Head of caudate nucleus (tissue), 42 donors: ENCODE data around the gene TRAPPC12.
"Not testable (repeated sequence)": the region's sequence is repeated elsewhere in the genome, so short reads cannot be mapped to it uniquely, and the experiment has no call there.

Source experiments
- DNase-seq, 42 donors: peaks; one replicate each; pipeline versions ENCODE4 v3.0.0 to v3.0.0-alpha.2; 2020 to 2021; ENCODE audit warnings: mixed read lengths in 7 of 42
- intact Hi-C: fragments of 100-400 bp; cut with DNase I; formaldehyde crosslinking; loops from one replicate; pipeline ENCODE4 v1.15.0; 2022

TRAPPC12 gene

DNA sequence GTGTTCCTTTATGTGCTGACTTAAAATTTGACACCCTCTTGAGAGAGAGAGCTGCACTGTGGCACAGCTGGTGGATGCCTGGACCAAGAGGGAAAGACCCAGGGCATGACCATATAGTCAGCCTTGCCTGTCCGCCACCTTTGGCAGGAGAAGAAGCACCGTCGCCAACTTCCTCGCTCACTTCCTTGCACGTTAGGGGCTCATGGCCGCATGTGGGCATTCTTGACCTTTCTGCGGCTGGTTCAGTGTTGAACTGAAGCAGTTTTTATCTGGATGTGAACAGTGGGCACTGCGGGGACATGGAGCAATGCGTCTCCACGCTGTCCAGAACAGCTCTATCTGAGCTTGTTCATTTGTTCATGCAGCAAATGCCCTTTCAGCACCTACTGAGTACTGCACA, 66.9 kb downstream of the TRAPPC12 start:
- intact Hi-C loops: no loop called here
- no peak for DNase-seq

DNA sequence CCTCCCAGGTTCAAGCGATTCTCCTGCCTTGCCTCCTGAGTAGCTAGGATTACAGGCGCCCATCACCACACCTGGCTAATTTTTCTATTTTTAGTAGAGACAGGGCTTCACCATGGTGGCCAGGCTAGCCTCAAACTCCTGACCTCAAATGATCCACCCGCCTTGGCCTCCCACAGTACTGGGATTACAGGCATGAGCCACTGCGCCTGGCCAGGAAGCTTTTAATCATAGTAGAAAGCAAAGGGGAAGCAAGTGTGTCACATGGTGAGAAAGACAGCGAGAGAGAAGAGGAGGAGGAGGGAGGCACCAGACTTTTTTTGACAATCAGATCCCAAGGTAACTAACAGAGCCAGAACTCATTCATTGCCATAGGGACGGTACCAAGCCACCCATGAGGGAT, 67.7 kb downstream of the TRAPPC12 start:
- intact Hi-C loops, DNase-seq: not testable (repeated sequence)

DNA sequence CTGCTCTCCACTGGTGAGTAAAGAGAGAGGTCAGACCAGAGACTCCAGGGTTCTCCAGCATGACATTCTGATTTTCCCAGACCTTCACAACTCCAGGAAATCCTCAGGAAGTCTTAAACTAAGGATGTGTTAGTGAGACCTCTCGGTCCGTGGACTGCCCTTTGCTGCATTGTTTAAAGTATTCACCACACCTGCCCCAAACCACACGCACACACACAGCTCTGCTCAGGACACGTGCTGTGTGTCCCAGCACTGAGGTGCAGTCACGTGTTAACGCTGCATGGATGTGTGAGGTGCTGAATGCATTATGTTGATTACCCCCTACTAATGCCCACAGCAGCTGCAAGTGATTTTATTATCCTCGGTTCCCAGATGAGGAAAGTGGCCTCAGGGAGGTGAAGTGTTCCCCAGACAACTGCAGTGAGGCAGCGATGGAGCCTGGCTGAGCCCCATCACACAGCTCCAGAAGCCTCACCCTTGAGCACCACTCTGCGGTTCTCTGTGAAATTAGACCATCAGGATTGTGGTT, 68.4 kb downstream of the TRAPPC12 start:
- DNase-seq: peak in 1 of 42 donors; percentile 6
- intact Hi-C loops: no loop called here

DNA sequence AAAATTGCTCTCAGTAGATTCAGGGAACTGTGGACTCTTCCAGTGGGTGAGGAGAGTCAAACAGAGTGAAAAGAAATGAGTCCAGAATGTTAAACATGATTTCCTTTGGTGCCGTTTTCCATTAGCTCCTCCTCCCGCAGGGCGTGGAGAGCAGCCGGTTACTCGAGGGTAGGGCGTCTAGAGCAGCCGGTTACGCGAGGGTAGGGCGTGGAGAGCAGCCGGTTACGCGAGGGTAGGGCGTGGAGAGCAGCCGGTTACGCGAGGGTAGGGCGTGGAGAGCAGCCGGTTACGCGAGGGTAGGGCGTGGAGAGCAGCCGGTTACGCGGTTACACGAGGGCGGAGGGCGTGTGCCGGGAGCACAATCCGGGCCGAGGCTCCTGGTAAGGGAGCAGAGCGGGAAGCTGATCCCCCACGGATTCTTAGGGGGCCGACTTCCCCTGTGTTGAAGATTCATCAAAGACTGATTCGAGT, 69.0 kb downstream of the TRAPPC12 start:
- peak in 2 of 42 donors; percentile 28 to 39 for DNase-seq
- intact Hi-C loops: not testable (repeated sequence)

DNA sequence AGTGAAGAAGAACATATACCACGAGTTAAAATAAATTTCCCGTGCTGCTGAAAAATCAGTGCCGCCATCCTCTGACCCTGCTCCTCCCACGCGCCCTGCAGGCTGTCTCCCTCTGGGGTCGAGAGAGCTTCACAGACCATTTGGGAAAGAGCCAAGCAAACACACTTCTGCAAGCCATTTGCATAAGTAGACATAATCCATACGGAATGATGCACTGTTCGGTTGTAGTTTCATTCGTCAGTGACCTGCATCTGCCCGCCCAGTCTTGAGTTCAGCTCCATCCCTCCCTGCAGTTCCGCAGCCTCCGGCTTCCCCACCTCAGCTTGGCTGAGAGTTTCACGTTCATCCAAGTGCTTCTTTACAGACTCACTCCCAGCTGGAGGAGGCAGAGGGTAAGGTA, 69.6 kb downstream of the TRAPPC12 start:
- DNase-seq: peak in 1 of 42 donors; percentile 28
- intact Hi-C loops: no loop called here

DNA sequence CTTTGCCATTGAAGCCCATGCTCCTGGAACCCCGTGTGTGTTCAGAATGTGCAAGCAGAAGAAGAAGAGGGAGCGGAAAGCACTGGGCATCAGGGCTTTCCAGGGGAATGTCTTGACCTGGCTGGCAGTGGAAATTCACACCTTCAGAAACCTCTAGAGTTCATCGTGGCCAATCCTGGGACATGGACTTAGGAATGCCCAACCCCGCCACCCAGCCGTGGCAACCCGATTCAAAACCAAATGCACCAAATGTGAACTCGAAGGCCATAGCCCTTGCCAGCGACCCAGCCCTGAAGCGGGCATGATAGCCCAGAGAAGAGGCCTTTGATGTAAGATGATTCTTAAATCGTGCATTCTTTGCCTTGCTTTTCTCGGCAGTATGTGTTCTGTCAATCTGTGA, 70.4 kb downstream of the TRAPPC12 start:
- intact Hi-C loops: no loop called here
- DNase-seq: peak in 1 of 42 donors; percentile 27

DNA sequence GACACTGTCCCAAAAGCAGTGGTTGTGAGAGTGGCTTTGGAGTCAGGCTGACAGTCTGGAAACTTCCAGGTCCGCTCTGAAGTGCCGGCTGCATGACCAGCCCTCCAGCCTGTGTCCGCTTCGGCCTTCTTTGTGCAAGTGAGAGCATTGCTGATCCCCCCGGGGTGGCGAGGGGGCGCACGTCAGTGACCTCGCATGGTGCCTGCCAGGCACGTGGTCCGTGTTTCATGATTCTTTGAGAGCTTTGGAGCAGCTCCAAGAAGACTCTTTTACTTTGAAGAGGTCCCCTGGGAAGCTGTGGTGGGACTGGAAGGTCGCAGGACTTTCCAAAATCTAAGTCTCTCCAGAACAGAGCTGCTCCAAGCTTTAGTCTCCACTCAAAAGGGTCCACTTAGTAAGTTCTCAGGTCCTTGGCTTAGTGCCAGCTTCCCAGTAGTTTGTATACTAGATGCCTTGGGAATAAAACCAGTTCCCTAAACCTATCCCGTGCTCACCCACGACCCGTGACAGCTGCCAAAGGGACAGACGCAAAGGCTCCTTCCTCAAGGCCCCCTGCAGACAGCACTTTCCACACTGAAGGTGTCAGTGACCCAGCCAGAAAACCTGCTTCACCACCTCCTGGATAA, 71.0 kb downstream of the TRAPPC12 start:
- intact Hi-C loops: no loop called here
- peak in 1 of 42 donors; percentile 33 for DNase-seq

DNA sequence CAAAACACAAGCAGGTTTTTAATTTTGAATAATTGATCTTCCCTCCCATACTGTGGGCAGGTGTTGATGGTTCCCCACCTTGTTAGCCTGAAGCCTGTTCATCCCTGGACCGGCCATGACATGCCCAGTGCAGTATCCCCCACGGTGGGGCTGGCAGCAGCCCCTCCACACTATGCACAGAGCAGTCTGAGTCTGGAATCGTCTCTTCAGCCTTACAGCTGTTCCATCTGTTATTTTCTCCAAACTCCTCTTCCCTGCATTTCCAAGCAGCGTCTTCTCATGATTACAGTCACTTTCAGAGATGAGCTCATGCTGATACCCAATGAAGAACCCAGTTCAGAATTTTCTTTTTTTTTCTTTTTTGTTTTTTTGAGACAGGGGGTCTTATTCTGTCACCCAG, 71.7 kb downstream of the TRAPPC12 start:
- intact Hi-C loops: no loop called here

DNA sequence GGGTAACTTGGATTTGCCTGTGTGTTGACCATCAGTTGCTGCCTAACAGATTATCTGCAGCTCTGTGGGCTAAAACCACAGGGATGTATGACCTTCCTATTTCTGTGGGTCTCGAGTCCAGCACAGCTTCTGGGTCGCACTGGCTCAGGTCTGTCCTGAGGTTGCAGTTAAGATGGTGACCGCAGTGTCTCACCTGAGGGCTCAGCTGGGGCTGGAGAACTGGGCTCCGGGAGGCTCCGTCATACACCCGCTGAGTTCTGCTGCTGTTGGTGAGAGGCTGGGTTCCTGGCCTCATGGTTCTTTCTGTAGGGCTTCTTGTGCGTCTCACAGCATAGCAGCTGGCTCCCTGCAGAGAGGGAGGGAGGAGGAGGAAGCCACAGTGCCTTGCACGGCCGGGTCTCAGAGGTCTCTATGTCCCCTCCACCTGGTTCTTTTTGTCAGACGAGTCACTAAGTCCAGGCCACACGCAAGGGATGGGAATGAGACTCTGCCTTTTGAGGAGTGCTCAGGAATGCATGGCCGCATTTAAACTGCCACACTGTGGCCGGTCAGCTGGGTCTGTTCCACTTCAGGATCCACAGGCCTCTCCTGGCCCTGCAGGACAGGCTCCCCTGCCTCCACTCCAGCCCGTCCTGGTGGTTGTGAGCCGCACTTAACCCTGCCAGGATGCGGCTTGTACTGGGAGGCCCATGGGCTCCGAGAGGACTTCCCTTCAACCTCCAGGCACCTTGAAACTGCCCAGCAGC, 72.6 kb downstream of the TRAPPC12 start:
- intact Hi-C loops: no loop called here
- peak in 1 of 42 donors; percentile 27 for DNase-seq

More for the DNA sequence above, 71.7 kb downstream of the TRAPPC12 start:
- no peak for DNase-seq

DNA sequence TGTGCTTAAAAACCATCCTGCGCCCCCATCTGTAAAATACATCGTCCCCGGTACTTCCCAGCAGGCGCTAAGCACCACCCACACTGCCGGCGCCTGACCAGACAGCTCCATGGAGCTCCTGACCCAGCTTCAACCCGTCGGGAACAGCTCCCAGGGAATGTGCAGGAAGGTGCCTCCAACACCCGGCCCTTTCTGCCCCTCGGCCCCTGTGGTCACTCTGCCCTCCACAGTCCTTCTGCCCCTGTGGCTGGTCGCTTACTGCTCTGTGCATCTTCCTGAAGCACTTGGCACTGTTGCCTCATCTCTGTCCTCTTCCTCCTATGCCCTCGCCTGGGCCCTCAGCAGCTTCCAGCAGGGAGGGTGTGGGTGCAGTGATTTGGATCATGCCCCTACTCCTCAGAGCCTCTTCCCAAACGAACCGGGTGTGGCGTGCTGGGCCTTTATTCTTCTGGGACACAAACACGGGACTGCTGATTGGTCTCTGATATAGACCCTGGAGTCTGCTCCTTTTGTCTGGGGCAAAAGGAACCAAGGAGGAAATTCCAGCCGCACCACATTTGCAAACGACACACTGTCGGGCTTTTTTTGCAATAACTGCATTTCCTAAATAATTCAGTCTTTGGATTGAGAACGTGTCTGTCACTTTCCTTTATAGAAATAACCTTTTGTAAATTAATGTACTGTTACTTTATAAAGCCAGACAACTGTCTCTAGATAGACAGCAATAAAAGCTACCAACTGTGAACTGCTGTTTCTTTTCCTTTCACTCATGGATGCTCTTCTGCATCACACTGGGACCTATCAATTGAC, 73.9 kb downstream of the TRAPPC12 start:
- DNase-seq: peak in 2 of 42 donors; percentile 40 to 43
- intact Hi-C loops: no loop called here

DNA sequence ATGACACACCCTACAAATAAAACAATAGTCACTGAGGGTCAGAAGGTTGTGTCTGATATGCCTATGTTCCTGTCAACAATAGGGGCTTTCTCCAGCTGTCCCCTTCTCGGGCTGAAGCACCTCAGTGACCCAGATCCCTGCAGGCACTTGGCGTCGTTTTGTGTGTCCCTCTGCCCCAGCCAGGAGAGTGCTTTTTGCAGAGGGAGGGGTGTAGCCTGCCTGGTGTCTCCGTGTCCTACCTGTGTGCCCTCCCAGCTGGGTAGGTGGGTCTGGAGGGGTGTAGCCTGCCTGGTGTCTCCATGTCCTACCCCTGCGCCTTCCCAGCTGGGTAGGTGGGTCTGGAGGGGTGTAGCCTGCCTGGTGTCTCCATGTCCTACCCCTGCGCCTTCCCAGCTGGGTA, 74.5 kb downstream of the TRAPPC12 start:
- intact Hi-C loops, DNase-seq: not testable (repeated sequence)

DNA sequence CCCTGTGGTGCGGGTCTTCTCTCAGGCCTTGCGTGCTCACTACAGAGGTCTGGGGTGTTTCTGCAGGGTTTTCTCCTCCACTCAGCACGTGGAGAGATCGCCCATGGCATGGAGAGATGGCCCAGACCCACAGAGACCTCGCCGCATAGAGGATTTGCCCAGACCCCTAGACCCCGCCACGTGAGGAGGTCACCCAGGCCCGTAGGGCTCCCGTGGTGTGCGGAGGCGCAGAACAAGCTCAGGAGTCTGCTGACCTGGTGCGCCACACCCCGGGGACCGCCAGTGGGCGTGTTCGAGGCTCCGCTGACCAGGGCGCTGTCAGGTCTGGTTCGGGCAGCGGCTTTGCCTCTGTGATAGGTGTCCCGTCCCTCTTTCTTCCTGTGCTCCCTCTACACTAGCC, 75.3 kb downstream of the TRAPPC12 start:
- DNase-seq: peak in 1 of 42 donors; percentile 33
- intact Hi-C loops: loop anchor here (5.0 kb wide), 1 partner anchor 58 kb away; no protein-coding TSS in a partner anchor

DNA sequence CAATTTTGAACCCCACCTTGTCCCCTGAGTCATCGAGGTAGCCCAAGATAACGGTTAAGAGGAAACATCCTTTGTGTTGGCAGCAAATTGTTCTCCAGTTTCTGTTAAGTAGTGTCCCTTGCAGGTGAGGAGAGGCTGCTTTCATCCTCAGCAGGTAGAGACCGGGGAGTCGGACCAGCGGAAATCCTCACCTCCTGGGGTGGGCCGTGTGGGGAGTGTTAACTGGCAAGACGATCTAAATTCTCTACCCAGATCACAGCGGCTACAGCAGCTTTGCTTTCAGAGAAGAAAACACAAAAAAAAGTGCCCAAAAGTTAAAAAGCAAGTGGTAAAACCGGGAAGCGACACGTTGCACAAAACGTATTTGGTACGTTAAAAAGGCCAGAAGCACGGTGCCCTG, 76.6 kb downstream of the TRAPPC12 start:
- no peak for DNase-seq

DNA sequence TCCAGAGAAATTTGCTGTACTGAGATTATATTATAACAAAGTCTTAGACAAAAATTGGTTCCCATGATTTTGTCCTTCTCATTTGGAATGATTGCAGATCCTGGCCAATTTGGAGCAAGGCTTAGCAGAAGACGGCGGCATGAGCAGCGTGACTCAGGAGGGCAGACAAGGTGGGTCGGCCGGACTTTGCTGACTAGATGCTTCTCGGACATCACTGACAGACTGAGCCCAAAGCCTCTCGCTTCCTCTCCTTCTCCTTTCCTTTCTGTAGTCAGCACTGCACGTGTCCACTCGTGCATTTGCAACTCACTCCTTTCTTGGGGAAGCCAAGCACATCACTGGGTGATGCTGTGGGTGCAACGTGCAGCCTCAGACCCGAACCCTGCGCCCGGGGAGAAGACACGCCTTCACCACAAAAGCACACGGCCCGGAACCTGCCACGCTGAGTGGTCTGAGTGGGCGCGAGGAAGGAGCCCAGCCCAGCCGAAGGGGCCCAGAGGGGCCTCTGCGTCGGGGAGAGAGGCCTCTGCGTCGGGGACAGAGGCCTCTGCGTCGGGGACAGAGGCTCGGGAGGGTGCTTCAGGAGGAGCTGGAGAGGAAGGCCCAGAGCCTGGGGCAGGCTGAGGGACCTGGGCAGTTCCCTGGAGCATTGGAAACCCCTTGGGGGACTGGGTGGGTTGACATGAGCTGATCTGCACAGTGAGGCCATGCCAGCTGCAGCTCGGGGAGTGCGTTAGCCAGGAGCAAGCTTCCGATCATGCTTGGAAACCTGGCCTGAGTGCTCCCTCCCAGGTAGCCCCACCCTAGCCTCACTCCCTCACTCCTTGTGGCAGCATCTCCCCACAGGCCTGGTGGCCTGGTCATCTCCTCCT, 78.3 kb downstream of the TRAPPC12 start:
- intact Hi-C loops: loop anchor here (5.0 kb wide), 1 partner anchor 60 kb away; no protein-coding TSS in a partner anchor

More for the DNA sequence above, 76.6 kb downstream of the TRAPPC12 start:
- intact Hi-C loops: loop anchor here (5.0 kb wide), 1 partner anchor 59 kb away; no protein-coding TSS in a partner anchor

DNA sequence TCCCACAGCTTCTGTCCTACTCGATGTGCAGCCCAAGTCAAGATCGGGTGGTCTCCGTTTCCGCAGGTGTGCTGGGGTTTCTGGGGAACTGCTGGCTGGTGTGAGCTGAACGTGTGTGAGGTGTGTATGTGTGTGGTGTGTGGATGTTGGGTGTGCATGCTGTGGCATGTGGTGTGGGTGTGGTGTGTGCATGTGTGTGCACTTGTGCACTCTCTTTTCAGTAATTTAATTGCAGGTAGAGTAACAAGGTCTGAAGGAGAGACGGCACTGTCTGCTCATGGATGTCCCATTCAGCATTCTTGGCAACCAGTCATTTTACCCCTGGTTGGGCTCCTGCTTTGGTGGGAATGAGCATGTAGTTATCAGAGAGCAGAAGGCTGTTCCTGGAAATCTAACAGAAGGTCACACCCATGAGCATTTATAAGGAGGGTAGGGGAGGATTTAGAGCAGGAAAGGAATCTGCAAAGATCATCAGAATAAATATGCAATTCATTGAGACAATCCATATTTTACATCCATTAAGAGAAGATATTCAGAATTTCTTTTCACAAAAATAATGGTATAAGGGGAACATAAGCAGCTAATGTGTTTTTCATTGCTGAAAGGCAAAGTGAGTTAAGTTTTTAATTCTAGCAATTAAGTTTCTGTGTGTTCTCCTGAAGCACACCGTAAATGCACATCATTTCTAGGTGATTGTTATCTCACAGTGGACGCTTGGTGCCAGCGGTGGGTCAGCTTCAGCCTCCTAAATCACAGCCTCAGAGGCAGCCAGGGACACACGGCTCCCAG, 79.1 kb downstream of the TRAPPC12 start:
- peak in 1 of 42 donors; percentile 23 for DNase-seq
- intact Hi-C loops: loop anchor here (5.0 kb wide), 1 partner anchor 61 kb away; no protein-coding TSS in a partner anchor

More for the DNA sequence above, 78.3 kb downstream of the TRAPPC12 start:
- DNase-seq: no peak

DNA sequence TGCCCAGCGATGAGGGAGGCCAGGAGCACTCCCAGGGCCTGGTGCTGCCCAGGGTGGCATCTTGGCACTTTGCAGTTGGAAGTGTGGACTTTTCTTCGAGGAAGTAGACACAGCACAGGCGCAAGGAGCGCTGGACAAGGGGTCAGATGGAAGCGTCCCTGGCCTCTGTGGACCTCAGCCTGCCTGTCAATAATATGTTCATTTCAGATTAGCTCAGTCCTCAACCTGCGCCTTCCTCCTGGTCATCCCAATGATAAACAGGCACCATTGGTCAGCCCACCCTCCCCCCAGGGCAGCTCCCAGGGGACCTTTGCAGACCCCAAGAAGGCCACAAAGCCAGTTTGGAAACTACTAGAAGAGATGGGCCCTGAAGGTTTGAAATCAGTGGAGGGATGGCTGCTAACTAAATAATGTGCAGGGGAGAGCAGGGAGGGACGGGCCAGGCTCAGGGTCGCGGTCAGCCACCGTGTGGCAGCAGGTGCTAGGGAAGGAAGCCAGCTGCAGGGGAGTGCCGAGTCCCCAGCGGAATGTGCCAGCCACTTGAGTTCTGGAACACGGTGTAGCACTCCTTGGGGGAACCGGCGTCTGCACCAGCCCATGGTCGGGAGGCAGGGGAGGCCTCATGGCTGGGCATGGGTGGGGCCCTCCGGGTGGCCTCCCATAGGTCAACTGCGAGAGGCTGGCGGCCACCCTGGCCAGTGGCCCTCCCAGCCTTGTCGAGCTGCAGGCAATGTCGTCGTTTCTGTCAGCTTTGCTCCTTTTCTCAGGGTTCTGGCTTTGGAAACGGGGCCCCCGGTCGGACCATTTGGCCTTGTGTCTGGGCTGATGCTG, 79.9 kb downstream of the TRAPPC12 start:
- intact Hi-C loops: loop anchor here (5.0 kb wide), 1 partner anchor 62 kb away; no protein-coding TSS in a partner anchor
- DNase-seq: peak in 3 of 42 donors; percentile 9 to 44 (median 25)
